Ovary (tissue), 3 donors: ENCODE results near the gene FBRS.

ENCODE experiments used
- EP300 ChIP-seq: sonication (generic); formaldehyde crosslinking; IDR thresholded peaks from one replicate; pipeline ENCODE4 v1.6.1; 2017; ENCODE audit warnings: antibody characterized with exemption
- POLR2A ChIP-seq: fragments of 450-650 bp; IDR thresholded peaks from one replicate; pipeline ENCODE4 v1.6.1; 2017; ENCODE audit warnings: antibody characterized with exemption, mild to moderate bottlenecking, moderate library complexity
- TF ChIP-seq, protein P1 (sequence below), 3 donors: fragments of 450-650 bp in 2 of 3; fragments of 200-600 bp in 1 of 3; IDR thresholded peaks; one replicate each; pipeline versions ENCODE4 v1.5.1 to v1.8.0; 2016 to 2022; ENCODE audit warnings: antibody characterized with exemption in 3 of 3, mild to moderate bottlenecking in 1 of 3
- donor health status: DM: no; HTN: no; CAD: no.

- TF ChIP-seq POLR2A (no peak), EP300 (no peak)
- TF ChIP-seq, protein P1, sequence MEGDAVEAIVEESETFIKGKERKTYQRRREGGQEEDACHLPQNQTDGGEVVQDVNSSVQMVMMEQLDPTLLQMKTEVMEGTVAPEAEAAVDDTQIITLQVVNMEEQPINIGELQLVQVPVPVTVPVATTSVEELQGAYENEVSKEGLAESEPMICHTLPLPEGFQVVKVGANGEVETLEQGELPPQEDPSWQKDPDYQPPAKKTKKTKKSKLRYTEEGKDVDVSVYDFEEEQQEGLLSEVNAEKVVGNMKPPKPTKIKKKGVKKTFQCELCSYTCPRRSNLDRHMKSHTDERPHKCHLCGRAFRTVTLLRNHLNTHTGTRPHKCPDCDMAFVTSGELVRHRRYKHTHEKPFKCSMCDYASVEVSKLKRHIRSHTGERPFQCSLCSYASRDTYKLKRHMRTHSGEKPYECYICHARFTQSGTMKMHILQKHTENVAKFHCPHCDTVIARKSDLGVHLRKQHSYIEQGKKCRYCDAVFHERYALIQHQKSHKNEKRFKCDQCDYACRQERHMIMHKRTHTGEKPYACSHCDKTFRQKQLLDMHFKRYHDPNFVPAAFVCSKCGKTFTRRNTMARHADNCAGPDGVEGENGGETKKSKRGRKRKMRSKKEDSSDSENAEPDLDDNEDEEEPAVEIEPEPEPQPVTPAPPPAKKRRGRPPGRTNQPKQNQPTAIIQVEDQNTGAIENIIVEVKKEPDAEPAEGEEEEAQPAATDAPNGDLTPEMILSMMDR (IDR thresholded peaks at IDR 0.05) = no peak
Observed at GRCh38 chr16:30697264-30698138, 39.3 kb downstream of the FBRS start.
